ENCODE data around the gene CDYL.

The CDYL gene

DNA sequence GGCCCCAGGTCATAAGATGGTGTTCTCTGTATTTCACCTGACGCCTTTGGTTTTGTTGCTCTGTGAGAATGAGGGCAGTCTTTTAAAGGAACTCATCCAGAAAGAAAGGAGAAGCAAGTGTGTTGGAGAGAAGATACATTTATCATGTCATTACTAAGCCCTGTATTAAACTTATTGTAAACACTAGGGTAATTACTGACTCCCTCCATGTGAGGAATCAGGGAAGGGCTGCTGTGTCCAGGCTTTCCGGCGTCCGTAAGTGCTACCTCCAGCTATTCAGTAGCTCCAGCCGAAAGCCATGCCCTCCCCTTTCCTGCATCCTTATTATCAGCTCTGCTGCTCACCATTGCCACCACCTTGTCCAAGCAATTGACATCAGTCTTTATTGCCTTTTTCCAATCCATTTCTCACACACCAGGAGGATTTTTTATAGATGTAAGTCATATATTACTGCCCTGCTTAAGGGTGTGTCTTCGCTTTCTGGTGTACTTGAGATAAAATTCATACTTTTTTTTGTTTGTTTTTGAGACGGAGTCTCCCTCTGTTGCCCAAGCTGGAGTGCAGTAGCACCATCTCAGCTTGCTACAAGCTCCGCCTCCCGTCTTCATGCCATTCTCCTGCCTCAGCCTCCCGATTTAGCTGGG, 133.0 kb downstream of the CDYL start:
- Histone ChIP-seq H3K79me2 (ENCODE audit: low read length) (peaks cover 53% of the 10 kb centered on the region), H3K27ac (ENCODE audit: low read length) (no peak overlapping the region), H4K20me1 (ENCODE audit: insufficient read depth, low read length) (peaks cover 5% of the 10 kb centered on the region; the same call in 1 of the 2 replicates), H3K4me2 (ENCODE audit: low read length) (no peak overlapping the region), H3K9ac (ENCODE audit: low read length) (no peak overlapping the region), H3K36me3 (replicated peaks; ENCODE audit: low read depth, low read length) (peaks cover 9% of the 10 kb centered on the region), H3K9me3 (ENCODE audit: insufficient read depth, low read length) (no peaks in the 10 kb centered on the region), H2AFZ (ENCODE audit: low read depth, low read length) (no peak overlapping the region), H3K4me1 (ENCODE audit: low read length) (peaks cover 42% of the 10 kb centered on the region), H3K4me3 (ENCODE audit: low read length) (no peak overlapping the region), H3K27me3 (ENCODE audit: low read depth, low read length) (no peaks in the 10 kb centered on the region)
- TF ChIP-seq, protein P1, sequence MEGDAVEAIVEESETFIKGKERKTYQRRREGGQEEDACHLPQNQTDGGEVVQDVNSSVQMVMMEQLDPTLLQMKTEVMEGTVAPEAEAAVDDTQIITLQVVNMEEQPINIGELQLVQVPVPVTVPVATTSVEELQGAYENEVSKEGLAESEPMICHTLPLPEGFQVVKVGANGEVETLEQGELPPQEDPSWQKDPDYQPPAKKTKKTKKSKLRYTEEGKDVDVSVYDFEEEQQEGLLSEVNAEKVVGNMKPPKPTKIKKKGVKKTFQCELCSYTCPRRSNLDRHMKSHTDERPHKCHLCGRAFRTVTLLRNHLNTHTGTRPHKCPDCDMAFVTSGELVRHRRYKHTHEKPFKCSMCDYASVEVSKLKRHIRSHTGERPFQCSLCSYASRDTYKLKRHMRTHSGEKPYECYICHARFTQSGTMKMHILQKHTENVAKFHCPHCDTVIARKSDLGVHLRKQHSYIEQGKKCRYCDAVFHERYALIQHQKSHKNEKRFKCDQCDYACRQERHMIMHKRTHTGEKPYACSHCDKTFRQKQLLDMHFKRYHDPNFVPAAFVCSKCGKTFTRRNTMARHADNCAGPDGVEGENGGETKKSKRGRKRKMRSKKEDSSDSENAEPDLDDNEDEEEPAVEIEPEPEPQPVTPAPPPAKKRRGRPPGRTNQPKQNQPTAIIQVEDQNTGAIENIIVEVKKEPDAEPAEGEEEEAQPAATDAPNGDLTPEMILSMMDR (IDR thresholded peaks at IDR 0.05; ENCODE audit: low read depth, low read length), result no peak
- TF ChIP-seq EZH2phosphoT487 (IDR thresholded peaks at IDR 0.05; ENCODE audit: low read depth), result no peak

DNA sequence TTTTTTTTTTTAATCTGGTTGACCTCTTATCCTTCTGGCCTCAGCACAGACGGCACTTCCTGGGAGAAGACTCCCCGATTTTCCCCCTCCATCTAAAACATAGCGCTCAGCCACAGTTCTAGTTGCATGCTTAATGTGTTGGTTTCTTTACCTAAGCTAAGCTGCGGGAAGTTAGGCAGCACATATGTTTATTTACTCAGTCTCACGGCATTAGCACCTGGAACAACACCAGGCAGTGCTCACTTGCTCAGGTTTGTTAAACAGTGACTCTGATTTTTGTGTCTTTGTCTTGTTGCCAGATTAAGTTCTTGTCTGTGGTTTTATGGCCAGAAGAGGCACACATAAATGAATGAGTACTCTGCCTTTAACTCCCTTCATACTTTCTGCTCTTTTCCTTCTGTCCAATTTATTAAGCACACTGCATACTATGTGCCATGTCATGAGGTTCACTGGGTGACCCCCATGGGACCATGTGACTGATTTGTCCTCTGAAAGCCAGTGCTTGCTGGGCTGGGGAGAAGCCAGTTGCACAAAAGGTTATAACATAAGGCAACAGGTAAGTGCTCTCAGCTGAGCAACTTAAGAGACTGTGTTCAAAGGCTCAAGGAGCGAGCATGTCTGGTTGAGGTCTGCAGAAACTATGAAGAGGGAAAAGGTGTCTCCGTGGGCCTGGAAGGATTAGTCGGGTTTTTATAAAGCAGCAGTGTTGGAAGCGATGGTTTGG, 134.0 kb downstream of the CDYL start:
- H3K79me2 ChIP-seq (ENCODE audit: low read length), result peaks cover 51% of the 10 kb centered on the region
- TF ChIP-seq, protein P1 (IDR thresholded peaks at IDR 0.05; ENCODE audit: low read depth, low read length), result no peak
- no peak for TF ChIP-seq EZH2phosphoT487 (IDR thresholded peaks at IDR 0.05; ENCODE audit: low read depth)
- H3K4me3 ChIP-seq (ENCODE audit: low read length), result no peak overlapping the region
- peaks cover 37% of the 10 kb centered on the region for H3K4me1 ChIP-seq (ENCODE audit: low read length)
- no peak overlapping the region for H2AFZ ChIP-seq (ENCODE audit: low read depth, low read length)
- H3K36me3 ChIP-seq (replicated peaks; ENCODE audit: low read depth, low read length), result peaks cover 9% of the 10 kb centered on the region
- no peaks in the 10 kb centered on the region for H3K27me3 ChIP-seq (ENCODE audit: low read depth, low read length)
- H3K9ac ChIP-seq (ENCODE audit: low read length), result no peak overlapping the region
- no peak overlapping the region for H3K4me2 ChIP-seq (ENCODE audit: low read length)
- H4K20me1 ChIP-seq (ENCODE audit: insufficient read depth, low read length), result peaks cover 8% of the 10 kb centered on the region; the same call in 1 of the 2 replicates
- no peaks in the 10 kb centered on the region for H3K9me3 ChIP-seq (ENCODE audit: insufficient read depth, low read length)
- no peak overlapping the region for H3K27ac ChIP-seq (ENCODE audit: low read length)

DNA sequence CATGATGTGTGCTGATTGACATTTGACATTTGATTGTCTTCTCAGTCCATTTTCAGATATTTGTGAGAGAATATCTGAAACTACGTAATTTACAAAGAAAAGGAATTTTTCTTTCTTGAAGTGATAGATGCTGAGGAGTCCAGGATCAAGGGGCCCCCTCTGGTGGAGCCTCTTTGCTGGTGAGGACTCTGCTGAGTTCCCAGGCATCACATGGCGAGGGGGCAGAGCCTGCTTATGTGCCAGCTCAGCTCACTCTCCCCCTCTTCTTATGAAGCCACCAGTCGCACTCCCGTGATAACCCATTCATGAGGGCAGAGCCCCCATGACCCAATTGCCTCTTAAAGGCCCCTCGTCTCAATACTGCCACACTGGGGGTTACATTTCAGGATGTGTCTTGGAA, 136.4 kb downstream of the CDYL start:
- H4K20me1 ChIP-seq (ENCODE audit: insufficient read depth, low read length), result peaks cover 8% of the 10 kb centered on the region; the same call in 1 of the 2 replicates
- H3K27me3 ChIP-seq (ENCODE audit: low read depth, low read length), result no peaks in the 10 kb centered on the region
- H2AFZ ChIP-seq (ENCODE audit: low read depth, low read length), result no peak overlapping the region
- no peak for TF ChIP-seq EZH2phosphoT487 (IDR thresholded peaks at IDR 0.05; ENCODE audit: low read depth)
- TF ChIP-seq, protein P1 (IDR thresholded peaks at IDR 0.05; ENCODE audit: low read depth, low read length), result no peak
- H3K27ac ChIP-seq (ENCODE audit: low read length), result no peak overlapping the region
- H3K9me3 ChIP-seq (ENCODE audit: insufficient read depth, low read length), result no peaks in the 10 kb centered on the region
- H3K4me1 ChIP-seq (ENCODE audit: low read length), result peaks cover 13% of the 10 kb centered on the region
- H3K4me2 ChIP-seq (ENCODE audit: low read length), result no peak overlapping the region
- peaks cover 39% of the 10 kb centered on the region for H3K79me2 ChIP-seq (ENCODE audit: low read length)
- H3K36me3 ChIP-seq (replicated peaks; ENCODE audit: low read depth, low read length), result peaks cover 9% of the 10 kb centered on the region
- H3K4me3 ChIP-seq (ENCODE audit: low read length), result no peak overlapping the region
- H3K9ac ChIP-seq (ENCODE audit: low read length), result no peak overlapping the region

DNA sequence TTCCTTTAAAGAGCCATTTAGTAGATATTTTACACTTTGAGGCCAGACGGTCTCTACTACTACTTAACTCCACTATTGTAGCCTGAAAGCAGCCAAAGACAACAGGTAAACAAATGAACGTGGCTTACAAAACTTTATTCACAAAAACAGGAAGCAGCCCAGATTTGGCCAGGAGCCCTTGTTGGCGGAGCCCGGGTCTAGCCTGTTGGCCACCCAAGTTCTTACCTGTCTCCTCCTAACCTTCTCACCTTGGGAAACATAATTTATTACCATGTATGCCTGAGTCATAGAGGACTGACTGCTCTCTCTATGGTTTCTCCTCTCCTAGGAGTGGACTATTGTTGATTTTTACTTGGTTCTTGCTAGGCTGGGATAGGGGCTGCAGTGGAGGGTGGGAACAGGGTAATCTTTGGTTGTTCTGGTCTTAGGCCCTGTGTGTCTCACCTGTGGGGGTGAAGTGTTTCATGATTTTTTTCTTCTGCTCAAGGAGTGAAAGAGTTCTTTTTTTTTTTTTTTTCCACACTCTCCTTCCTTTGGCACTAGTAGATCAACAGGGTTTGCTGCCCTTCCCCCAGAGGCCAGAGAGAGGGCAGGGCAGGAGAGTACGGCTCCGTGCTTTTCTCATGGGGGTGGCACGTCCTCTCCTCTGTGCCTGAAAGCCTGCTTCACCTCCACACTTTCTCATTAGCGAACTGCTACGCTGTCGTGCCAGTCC, 137.7 kb downstream of the CDYL start:
- H2AFZ ChIP-seq (ENCODE audit: low read depth, low read length), result no peak overlapping the region
- H3K79me2 ChIP-seq (ENCODE audit: low read length), result peaks cover 30% of the 10 kb centered on the region
- no peaks in the 10 kb centered on the region for H3K9me3 ChIP-seq (ENCODE audit: insufficient read depth, low read length)
- H4K20me1 ChIP-seq (ENCODE audit: insufficient read depth, low read length), result peaks cover 4% of the 10 kb centered on the region; the same call in 1 of the 2 replicates
- H3K27ac ChIP-seq (ENCODE audit: low read length), result no peak overlapping the region
- no peaks in the 10 kb centered on the region; the same call in 1 of the 2 replicates for H3K4me1 ChIP-seq (ENCODE audit: low read length)
- no peaks in the 10 kb centered on the region for H3K27me3 ChIP-seq (ENCODE audit: low read depth, low read length)
- peaks cover 5% of the 10 kb centered on the region for H3K36me3 ChIP-seq (replicated peaks; ENCODE audit: low read depth, low read length)
- no peak overlapping the region for H3K9ac ChIP-seq (ENCODE audit: low read length)
- no peak overlapping the region for H3K4me3 ChIP-seq (ENCODE audit: low read length)
- TF ChIP-seq EZH2phosphoT487 (IDR thresholded peaks at IDR 0.05; ENCODE audit: low read depth), result no peak
- TF ChIP-seq, protein P1 (IDR thresholded peaks at IDR 0.05; ENCODE audit: low read depth, low read length), result no peak
- H3K4me2 ChIP-seq (ENCODE audit: low read length), result no peak overlapping the region

Measured in OCI-LY3 (cell line).